OCI-LY7 (cell line): ENCODE measurements around the gene GIT2.

Source experiments
- EZH2phosphoT487 ChIP-seq: fragments of 200-600 bp; sonication (generic); IDR thresholded peaks from 2 replicates; pipeline ENCODE4 v1.6.1; 2018; ENCODE audit warnings: low read depth, borderline replicate concordance, mild to moderate bottlenecking, mixed run types, antibody characterized with exemption, low read length, moderate library complexity, mixed read lengths
- TF ChIP-seq, protein P1 (sequence below): fragments of 200-600 bp; sonication (generic); conservative IDR thresholded peaks from 2 replicates; pipeline ENCODE4 v1.5.1; 2014; ENCODE audit warnings: mild to moderate bottlenecking, antibody characterized with exemption, low read length, moderate library complexity, mixed read lengths

DNA sequence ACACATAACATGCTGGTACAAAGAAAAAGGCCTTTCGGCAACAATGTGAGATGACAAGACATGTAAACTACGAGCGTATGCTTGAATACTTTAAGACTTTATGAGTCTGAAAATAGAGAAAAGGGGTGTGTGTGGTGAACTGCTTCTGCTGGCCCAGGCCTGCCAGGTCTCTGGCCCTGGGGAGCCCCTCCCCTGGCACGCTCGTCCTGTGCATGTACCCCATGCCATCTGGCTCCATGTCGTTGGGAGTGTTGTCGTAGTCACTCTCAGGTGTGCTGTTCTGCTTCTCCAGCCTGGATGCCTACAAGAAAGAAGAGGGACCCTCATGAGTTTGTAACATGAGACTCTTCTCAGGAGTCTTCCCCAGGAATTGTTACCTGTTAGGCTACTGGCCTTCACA lies 57.2 kb downstream of the GIT2 start:
- TF ChIP-seq EZH2phosphoT487: no peak
- TF ChIP-seq, protein P1, sequence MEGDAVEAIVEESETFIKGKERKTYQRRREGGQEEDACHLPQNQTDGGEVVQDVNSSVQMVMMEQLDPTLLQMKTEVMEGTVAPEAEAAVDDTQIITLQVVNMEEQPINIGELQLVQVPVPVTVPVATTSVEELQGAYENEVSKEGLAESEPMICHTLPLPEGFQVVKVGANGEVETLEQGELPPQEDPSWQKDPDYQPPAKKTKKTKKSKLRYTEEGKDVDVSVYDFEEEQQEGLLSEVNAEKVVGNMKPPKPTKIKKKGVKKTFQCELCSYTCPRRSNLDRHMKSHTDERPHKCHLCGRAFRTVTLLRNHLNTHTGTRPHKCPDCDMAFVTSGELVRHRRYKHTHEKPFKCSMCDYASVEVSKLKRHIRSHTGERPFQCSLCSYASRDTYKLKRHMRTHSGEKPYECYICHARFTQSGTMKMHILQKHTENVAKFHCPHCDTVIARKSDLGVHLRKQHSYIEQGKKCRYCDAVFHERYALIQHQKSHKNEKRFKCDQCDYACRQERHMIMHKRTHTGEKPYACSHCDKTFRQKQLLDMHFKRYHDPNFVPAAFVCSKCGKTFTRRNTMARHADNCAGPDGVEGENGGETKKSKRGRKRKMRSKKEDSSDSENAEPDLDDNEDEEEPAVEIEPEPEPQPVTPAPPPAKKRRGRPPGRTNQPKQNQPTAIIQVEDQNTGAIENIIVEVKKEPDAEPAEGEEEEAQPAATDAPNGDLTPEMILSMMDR: no peak
